ENCODE results near the gene WAC. TPM values are rescaled to one million over a fixed set of nuclear protein-coding genes. Genes with fewer than 3 reads are reported as not detected.

Gene WAC
- total and polyA plus RNA-seq, 2 of the 13 experiments (the other 11 are each of a cell fraction or from before 2014, with no cell fraction given), result 69.1 to 96.2 TPM

- TF ChIP-seq HNF1A (IDR thresholded peaks at IDR 0.05; ENCODE audit: low read depth) (no peak), HNF1A (CRISPR knock-in tag; IDR thresholded peaks at IDR 0.05; ENCODE audit: borderline replicate concordance) (peak; percentile 76), FOXM1 (CRISPR knock-in tag; IDR thresholded peaks at IDR 0.05) (no peak), NFATC3 (CRISPR knock-in tag; IDR thresholded peaks at IDR 0.05) (no peak), THAP7 (CRISPR knock-in tag; IDR thresholded peaks at IDR 0.05) (no peak), FUBP1 (CRISPR knock-in tag; IDR thresholded peaks at IDR 0.05; ENCODE audit: borderline replicate concordance) (no peak), TBL1XR1 (IDR thresholded peaks at IDR 0.05; ENCODE audit: borderline replicate concordance, low read length, partially characterized antibody) (no peak), TBP (CRISPR knock-in tag; IDR thresholded peaks at IDR 0.05) (no peak), ZMYM2 (CRISPR knock-in tag; IDR thresholded peaks at IDR 0.05) (no peak), ZNF775 (CRISPR knock-in tag; IDR thresholded peaks at IDR 0.05; ENCODE audit: borderline replicate concordance) (0 out of 2 replicates have a peak, but pooled peaks have one; percentile 80), SP4 (CRISPR knock-in tag; IDR thresholded peaks at IDR 0.05) (peak; percentile 47; the same call in 1 of the 2 replicates), SP140L (CRISPR knock-in tag; IDR thresholded peaks at IDR 0.05; ENCODE audit: borderline replicate concordance) (no peak), AGO2 (optimal IDR thresholded peaks at IDR 0.05; ENCODE audit: low read depth, low read length) (peak; percentile 89), TFDP1 (CRISPR knock-in tag; IDR thresholded peaks at IDR 0.05; ENCODE audit: borderline replicate concordance) (no peak), ZMAT5 (CRISPR knock-in tag; IDR thresholded peaks at IDR 0.05; ENCODE audit: borderline replicate concordance, low read depth) (no peak), ISL2 (CRISPR knock-in tag; IDR thresholded peaks at IDR 0.05) (peak; percentile 22; the same call in 1 of the 2 replicates), HES4 (CRISPR knock-in tag; IDR thresholded peaks at IDR 0.05; ENCODE audit: borderline replicate concordance) (peak; percentile 51; the same call in 1 of the 2 replicates), ZSCAN21 (CRISPR knock-in tag; IDR thresholded peaks at IDR 0.05; ENCODE audit: borderline replicate concordance) (peak; percentile 79; the same call in 1 of the 2 replicates), SMAD3 (CRISPR knock-in tag; IDR thresholded peaks at IDR 0.05) (peak; percentile 58; the same call in 1 of the 2 replicates), ZFP1 (CRISPR knock-in tag; IDR thresholded peaks at IDR 0.05) (peak; percentile 47; the same call in 1 of the 2 replicates)
Measured at GRCh38 chr10:28532337-28533185, at the start of gene WAC (continued).
